Adipose tissue (tissue), 3 donors: Measurements from ENCODE around the gene ELK4. TPM values are rescaled to one million over a fixed set of nuclear protein-coding genes. Genes with fewer than 3 reads are reported as not detected.

Experiments used
- H3K27ac ChIP-seq: one replicate; pipeline ENCODE4 v1.5.1; 2013; ENCODE audit warnings: low read depth, low read length
- WGBS, 3 donors: extraction: QIAGEN DNeasy Blood & Tissue Kit; methylation state at CpG; one replicate each; pipeline ENCODE4 v1.1.7; 2013; 5-methylcytosine and 5-hydroxymethylcytosine counted together
- polyA plus RNA-seq, 3 donors: library from polyadenylated mRNA; stranded (reverse); fragments of 200-250 nt; gene quantifications; one replicate each; pipeline ENCODE4 v1.2.3, GENCODE V29; 2013
- donor health status: healthy with polysubstance abuse.
- donor health status: Bipolar disorder and iron deficiency.
- donor health status: healthy.

Gene ELK4
- polyA plus RNA-seq, 3 donors = 2.5 to 7.8 (median 4.7) TPM

GRCh38 chr1:205589618-205590456 is 42.0 kb downstream of the ELK4 start:
- H3K27ac ChIP-seq = no peak overlapping the region
- 79 to 89% (median 83%) methylated on average over 7 of the region's 7 CpGs for WGBS, 3 donors

GRCh38 chr1:205589046-205589445 is 42.8 kb downstream of the ELK4 start:
- H3K27ac ChIP-seq = no peak overlapping the region

GRCh38 chr1:205588636-205589035 is 43.2 kb downstream of the ELK4 start:
- 47 to 53% (median 48%) methylated on average over 6 of the region's 6 CpGs for WGBS, 3 donors
- no peak overlapping the region for H3K27ac ChIP-seq

More at GRCh38 chr1:205589046-205589445, 42.8 kb downstream of the ELK4 start:
- 86 to 90% (median 90%) methylated on average over 7 of the region's 7 CpGs for WGBS, 3 donors

- WGBS, 3 donors = 92 to 98% (median 96%) methylated on average over 4 of the region's 4 CpGs
- H3K27ac ChIP-seq = no peak overlapping the region
Observed at GRCh38 chr1:205587581-205587980, 44.2 kb downstream of the ELK4 start.

- WGBS, 3 donors = 64 to 86% (median 86%) methylated on average over 13 of the region's 13 CpGs
Observed at GRCh38 chr1:205585835-205586785, 45.7 kb downstream of the ELK4 start.

GRCh38 chr1:205585169-205585834 is 46.5 kb downstream of the ELK4 start:
- 57 to 87% (median 76%) methylated on average over 6 of the region's 6 CpGs for WGBS, 3 donors
- H3K27ac ChIP-seq = no peak overlapping the region

More at GRCh38 chr1:205585835-205586785, 45.7 kb downstream of the ELK4 start:
- no peak overlapping the region for H3K27ac ChIP-seq

GRCh38 chr1:205584732-205585131 is 47.1 kb downstream of the ELK4 start:
- H3K27ac ChIP-seq = no peak overlapping the region
- WGBS, 3 donors = 60 to 70% (median 65%) methylated on average over 7 of the region's 7 CpGs

GRCh38 chr1:205583461-205584130 is 48.2 kb downstream of the ELK4 start:
- no peak overlapping the region for H3K27ac ChIP-seq
- WGBS, 3 donors = 79 to 92% (median 89%) methylated on average over 7 of the region's 7 CpGs

GRCh38 chr1:205582471-205583291 is 49.1 kb downstream of the ELK4 start:
- no peak overlapping the region for H3K27ac ChIP-seq
- 37 to 59% (median 38%) methylated on average over 6 of the region's 6 CpGs for WGBS, 3 donors

- 50 to 76% (median 51%) methylated on average over 11 of the region's 11 CpGs for WGBS, 3 donors
- H3K27ac ChIP-seq = no peak overlapping the region
Observed at GRCh38 chr1:205582046-205582445, 49.8 kb downstream of the ELK4 start.

GRCh38 chr1:205581321-205581980 is 50.4 kb downstream of the ELK4 start:
- 87 to 93% (median 92%) methylated on average over 9 of the region's 9 CpGs for WGBS, 3 donors
- no peak overlapping the region for H3K27ac ChIP-seq

GRCh38 chr1:205580923-205581180 is 51.0 kb downstream of the ELK4 start:
- WGBS, 3 donors = 83 to 89% (median 84%) methylated on average over 3 of the region's 3 CpGs
- no peak overlapping the region for H3K27ac ChIP-seq

- H3K27ac ChIP-seq = no peak overlapping the region
Observed at GRCh38 chr1:205580140-205580922, 51.5 kb downstream of the ELK4 start.

GRCh38 chr1:205579711-205580110 is 52.1 kb downstream of the ELK4 start:
- H3K27ac ChIP-seq = no peak overlapping the region
- 90 to 94% (median 93%) methylated on average over 12 of the region's 12 CpGs for WGBS, 3 donors

More at GRCh38 chr1:205580140-205580922, 51.5 kb downstream of the ELK4 start:
- WGBS, 3 donors = 82 to 85% (median 83%) methylated on average over 15 of the region's 15 CpGs

- WGBS, 3 donors = 70 to 84% (median 75%) methylated on average over 9 of the region's 9 CpGs
- H3K27ac ChIP-seq = no peak overlapping the region
Observed at GRCh38 chr1:205578780-205579571, 52.8 kb downstream of the ELK4 start.
